Neuron (in vitro differentiated cells): ENCODE results near the gene TOP3A.

Source experiments
- H2AFZ ChIP-seq: one replicate; pipeline ENCODE4 v1.6.1; 2013; ENCODE audit warnings: low read depth, mild to moderate bottlenecking, inconsistent platforms, low read length, moderate library complexity
- H3K27me3 ChIP-seq: one replicate; pipeline ENCODE4 v1.6.1; 2013; ENCODE audit warnings: low read length; ENCODE audit not compliant: insufficient read depth
- H3K36me3 ChIP-seq: one replicate; pipeline ENCODE4 v1.6.1; 2013; ENCODE audit warnings: low read length; ENCODE audit not compliant: insufficient read depth
- H3K4me1 ChIP-seq: one replicate; pipeline ENCODE4 v1.6.1; 2013; ENCODE audit warnings: low read length; ENCODE audit not compliant: insufficient read depth
- H3K4me3 ChIP-seq: 2 replicates; pipeline ENCODE4 v1.5.1; 2013; ENCODE audit warnings: mild to moderate bottlenecking, low read length, moderate library complexity
- H3K9me3 ChIP-seq: one replicate; pipeline ENCODE4 v1.6.1; 2013; ENCODE audit warnings: low read length

TOP3A gene

GRCh38 chr17:18261146-18261515 is 53.7 kb downstream of the TOP3A start:
- peak overlapping the region; percentile 75 for H2AFZ ChIP-seq
- no peaks in the 10 kb centered on the region for H3K27me3 ChIP-seq
- peak overlapping the region; percentile 65 for H3K4me3 ChIP-seq
- H3K9me3 ChIP-seq: no peaks in the 10 kb centered on the region
- peaks cover 22% of the 10 kb centered on the region for H3K36me3 ChIP-seq
- peaks cover 22% of the 10 kb centered on the region for H3K4me1 ChIP-seq

- Histone ChIP-seq H3K4me1 (peaks cover 22% of the 10 kb centered on the region), H3K36me3 (peaks cover 27% of the 10 kb centered on the region), H3K9me3 (no peaks in the 10 kb centered on the region), H3K4me3 (peak within 1 kb of the TSS; percentile 65), H2AFZ (peak within 1 kb of the TSS; percentile 75), H3K27me3 (no peaks in the 10 kb centered on the region)
Observed at GRCh38 chr17:18260332-18261145, 54.3 kb downstream of the TOP3A start, which contains the start of gene MIEF2. TSS of gene MIEF2 (plus strand) at chr17:18260662. CDS start at chr17:18262721, 2,059 bp downstream.

- Histone ChIP-seq H3K4me3 (peak overlapping the region; percentile 65), H3K27me3 (no peaks in the 10 kb centered on the region), H3K36me3 (peaks cover 30% of the 10 kb centered on the region), H3K9me3 (no peaks in the 10 kb centered on the region), H3K4me1 (peaks cover 22% of the 10 kb centered on the region), H2AFZ (peak overlapping the region; percentile 11)
Observed at GRCh38 chr17:18259621-18260331, 55.0 kb downstream of the TOP3A start.

GRCh38 chr17:18258356-18259038 is 56.3 kb downstream of the TOP3A start, which contains the start of gene FLII:
TSS of gene FLII (minus strand) at chr17:18258738. CDS start at chr17:18258690, 48 bp downstream.
- Histone ChIP-seq H3K27me3 (no peaks in the 10 kb centered on the region), H3K9me3 (no peaks in the 10 kb centered on the region), H3K36me3 (peaks cover 28% of the 10 kb centered on the region), H3K4me3 (peak within 1 kb of the TSS; percentile 54), H3K4me1 (peaks cover 22% of the 10 kb centered on the region), H2AFZ (peak within 1 kb of the TSS; percentile 96)

- peak overlapping the region; percentile 54 for H3K4me3 ChIP-seq
- no peaks in the 10 kb centered on the region for H3K27me3 ChIP-seq
- H3K9me3 ChIP-seq: no peaks in the 10 kb centered on the region
- H2AFZ ChIP-seq: peak overlapping the region; percentile 96
- peaks cover 26% of the 10 kb centered on the region for H3K36me3 ChIP-seq
- peaks cover 22% of the 10 kb centered on the region for H3K4me1 ChIP-seq
Observed at GRCh38 chr17:18257982-18258355, 56.8 kb downstream of the TOP3A start.

GRCh38 chr17:18257268-18257981 is 57.4 kb downstream of the TOP3A start:
- Histone ChIP-seq H3K4me3 (peak overlapping the region; percentile 54), H2AFZ (peak overlapping the region; percentile 96), H3K4me1 (peaks cover 22% of the 10 kb centered on the region), H3K27me3 (no peaks in the 10 kb centered on the region), H3K9me3 (no peaks in the 10 kb centered on the region), H3K36me3 (peaks cover 27% of the 10 kb centered on the region)

GRCh38 chr17:18256776-18257175 is 58.0 kb downstream of the TOP3A start:
- Histone ChIP-seq H3K36me3 (peaks cover 34% of the 10 kb centered on the region), H2AFZ (no peak overlapping the region), H3K9me3 (no peaks in the 10 kb centered on the region), H3K4me3 (no peak overlapping the region), H3K27me3 (no peaks in the 10 kb centered on the region), H3K4me1 (peaks cover 20% of the 10 kb centered on the region)

GRCh38 chr17:18256351-18256750 is 58.4 kb downstream of the TOP3A start:
- H2AFZ ChIP-seq: no peak overlapping the region
- peaks cover 16% of the 10 kb centered on the region for H3K4me1 ChIP-seq
- H3K27me3 ChIP-seq: no peaks in the 10 kb centered on the region
- H3K4me3 ChIP-seq: no peak overlapping the region
- peaks cover 38% of the 10 kb centered on the region for H3K36me3 ChIP-seq
- no peaks in the 10 kb centered on the region for H3K9me3 ChIP-seq

- Histone ChIP-seq H2AFZ (no peak overlapping the region), H3K4me1 (peaks cover 12% of the 10 kb centered on the region), H3K4me3 (no peak overlapping the region), H3K9me3 (no peaks in the 10 kb centered on the region), H3K36me3 (peaks cover 51% of the 10 kb centered on the region), H3K27me3 (no peaks in the 10 kb centered on the region)
Observed at GRCh38 chr17:18254888-18255649, 59.7 kb downstream of the TOP3A start.

GRCh38 chr17:18253947-18254821 is 60.6 kb downstream of the TOP3A start:
- H2AFZ ChIP-seq: no peak overlapping the region
- no peak overlapping the region for H3K4me3 ChIP-seq
- peaks cover 53% of the 10 kb centered on the region for H3K36me3 ChIP-seq
- H3K4me1 ChIP-seq: peaks cover 10% of the 10 kb centered on the region
- H3K9me3 ChIP-seq: no peaks in the 10 kb centered on the region
- H3K27me3 ChIP-seq: no peaks in the 10 kb centered on the region

- no peaks in the 10 kb centered on the region for H3K9me3 ChIP-seq
Observed at GRCh38 chr17:18253187-18253884, 61.5 kb downstream of the TOP3A start.

More at GRCh38 chr17:18253187-18253884, 61.5 kb downstream of the TOP3A start:
- Histone ChIP-seq H2AFZ (no peak overlapping the region), H3K4me1 (peaks cover 7% of the 10 kb centered on the region), H3K36me3 (peaks cover 59% of the 10 kb centered on the region), H3K27me3 (no peaks in the 10 kb centered on the region), H3K4me3 (no peak overlapping the region)
